K562 (cell line): ENCODE measurements around the gene FAM171A2. TPM values are rescaled to one million over a fixed set of nuclear protein-coding genes. Genes with fewer than 3 reads are reported as not detected.

ENCODE experiments used
- ATF7 ChIP-seq: fragments of 450-650 bp; IDR thresholded peaks from 2 replicates; pipeline ENCODE4 v1.7.1; 2014; ENCODE audit warnings: mild to moderate bottlenecking, moderate library complexity
- CCNT2 ChIP-seq: IDR thresholded peaks from 2 replicates; pipeline ENCODE4 v1.6.1; 2011; ENCODE audit warnings: borderline replicate concordance, low read depth, mild to moderate bottlenecking, moderate library complexity, mixed read lengths, low read length; ENCODE audit not compliant: insufficient read length; ENCODE audit errors: extremely low read depth
- EGR1 ChIP-seq: fragments of 450-650 bp; conservative IDR thresholded peaks from 2 replicates; pipeline ENCODE4 v1.6.1; 2017; ENCODE audit warnings: mild to moderate bottlenecking
- ESRRA ChIP-seq: fragments of 450-650 bp; IDR thresholded peaks from 2 replicates; pipeline ENCODE4 v1.6.1; 2014; ENCODE audit warnings: low read depth, mild to moderate bottlenecking, moderate library complexity, borderline replicate concordance
- KLF16 ChIP-seq: IDR thresholded peaks from 2 replicates; pipeline ENCODE4 v1.6.1; 2016; ENCODE audit warnings: antibody characterized with exemption
- NEUROD1 ChIP-seq: fragments of 150-350 bp; IDR thresholded peaks from 2 replicates; pipeline ENCODE4 v1.6.1; 2014; ENCODE audit warnings: borderline replicate concordance, low read length, low read depth; ENCODE audit not compliant: partially characterized antibody
- PCBP2 ChIP-seq: fragments of 200-400 bp; formaldehyde crosslinking; IDR thresholded peaks from 2 replicates; pipeline ENCODE4 v1.6.1; 2018; ENCODE audit warnings: low read length, low read depth, mild to moderate bottlenecking, moderate library complexity; ENCODE audit not compliant: poor library complexity, severe bottlenecking
- RCOR1 ChIP-seq, 2 experiments: IDR thresholded peaks; 2 replicates each; pipeline ENCODE4 v1.6.1; 2012; ENCODE audit warnings: low read depth in 2 of 2, low read length in 2 of 2, borderline replicate concordance in 1 of 2, improper control_type of control experiment in 1 of 2
- REST ChIP-seq, 2 experiments: fragments of 450-650 bp; formaldehyde crosslinking in 1 of 2; IDR thresholded peaks; 2 replicates each; pipeline versions ENCODE4 v1.4.0 to v1.6.1; 2014 to 2020; ENCODE audit warnings: mild to moderate bottlenecking in 2 of 2, borderline replicate concordance in 1 of 2, low read depth in 1 of 2
- RFX5 ChIP-seq: IDR thresholded peaks from 2 replicates; pipeline ENCODE4 v1.6.1; 2011; ENCODE audit warnings: low read depth, mild to moderate bottlenecking, improper control_type of control experiment, low read length
- THRA ChIP-seq: fragments of 450-650 bp; IDR thresholded peaks from 2 replicates; pipeline ENCODE4 v1.6.1; 2017; ENCODE audit warnings: mild to moderate bottlenecking, moderate library complexity
- TRIM24 ChIP-seq, 2 experiments: fragments of 450-650 bp; IDR thresholded peaks; 2 replicates each; pipeline ENCODE4 v1.6.1; 2016
- polyA plus RNA-seq, 8 experiments: library from polyadenylated mRNA; depleted of rRNA in 4 of 8; stranded (reverse) in 5 of 8; unstranded in 3 of 8; fragments of >200 nt; fragmentation: Nextera tagmentation in 2 of 8; fragmentation: Illumina TruSeq in 1 of 8; extraction: Ambion mirVana in 2 of 8; extraction: Trizol in 1 of 8; gene quantifications; 2 replicates each; pipeline versions ENCODE4 v1.2.1 to v1.2.3, GENCODE V29; 2011 to 2014; ENCODE audit warnings: inconsistent platforms in 1 of 8, missing spikeins in 1 of 8
- total RNA-seq, 7 experiments: library from RNA; depleted of rRNA in 6 of 7; stranded (reverse); fragments of >200 nt in 6 of 7; fragmentation: Illumina TruSeq in 2 of 7; extraction: Trizol in 2 of 7; gene quantifications; 2 replicates each; pipeline versions ENCODE4 v1.2.1 to v1.2.3, GENCODE V29; 2011 to 2021; ENCODE audit warnings: low replicate concordance in 1 of 7
- TF ChIP-seq, protein P1 (sequence below), 2 experiments: fragments of 450-650 bp; conservative IDR thresholded peaks; 2 replicates each; pipeline ENCODE4 v1.6.1; 2017; ENCODE audit warnings: mild to moderate bottlenecking in 2 of 2, moderate library complexity in 2 of 2
- TF ChIP-seq, protein P2 (sequence below): sonication (generic); formaldehyde crosslinking; IDR thresholded peaks from 2 replicates; pipeline ENCODE4 v1.9.0; 2022; ENCODE audit warnings: mild to moderate bottlenecking, missing genetic modification reagents

FAM171A2 gene
- total and polyA plus RNA-seq, 9 of the 15 experiments (the other 6 are each of a cell fraction or from before 2014, with no cell fraction given), result 0.10 to 10.2 (median 2.0) TPM; not detected in 1

GRCh38 chr17:44326861-44327444 is 36.7 kb downstream of the FAM171A2 start (continued):
- TF ChIP-seq REST (IDR thresholded peaks at IDR 0.05; ENCODE audit: borderline replicate concordance), result peak; percentile 85
- TF ChIP-seq REST (CRISPR knock-in tag; IDR thresholded peaks at IDR 0.05; ENCODE audit: low read depth), result no peak
- TF ChIP-seq RFX5, result no peak
- peak; percentile 30; the same call in 1 of the 2 replicates for TF ChIP-seq ESRRA
- TF ChIP-seq EGR1, result peak; percentile 60; the same call in 1 of the 2 replicates
- TF ChIP-seq THRA, result no peak
- no peak for TF ChIP-seq TRIM24 (IDR thresholded peaks at IDR 0.05)
- TF ChIP-seq RCOR1 (IDR thresholded peaks at IDR 0.05; ENCODE audit: borderline replicate concordance in 1 of 2, low read depth in 2 of 2, low read length in 2 of 2), result 0 out of 4 replicates have a peak, but pooled peaks of 1 of the 2 experiments have one; percentile 27
- TF ChIP-seq KLF16, result peak; percentile 16; the same call in 1 of the 2 replicates
- TF ChIP-seq NEUROD1, result peak; percentile 90
- peak; percentile 68 for TF ChIP-seq ATF7
- peak; percentile 93 for TF ChIP-seq CCNT2
- no peak for TF ChIP-seq PCBP2
- TF ChIP-seq, protein P1, sequence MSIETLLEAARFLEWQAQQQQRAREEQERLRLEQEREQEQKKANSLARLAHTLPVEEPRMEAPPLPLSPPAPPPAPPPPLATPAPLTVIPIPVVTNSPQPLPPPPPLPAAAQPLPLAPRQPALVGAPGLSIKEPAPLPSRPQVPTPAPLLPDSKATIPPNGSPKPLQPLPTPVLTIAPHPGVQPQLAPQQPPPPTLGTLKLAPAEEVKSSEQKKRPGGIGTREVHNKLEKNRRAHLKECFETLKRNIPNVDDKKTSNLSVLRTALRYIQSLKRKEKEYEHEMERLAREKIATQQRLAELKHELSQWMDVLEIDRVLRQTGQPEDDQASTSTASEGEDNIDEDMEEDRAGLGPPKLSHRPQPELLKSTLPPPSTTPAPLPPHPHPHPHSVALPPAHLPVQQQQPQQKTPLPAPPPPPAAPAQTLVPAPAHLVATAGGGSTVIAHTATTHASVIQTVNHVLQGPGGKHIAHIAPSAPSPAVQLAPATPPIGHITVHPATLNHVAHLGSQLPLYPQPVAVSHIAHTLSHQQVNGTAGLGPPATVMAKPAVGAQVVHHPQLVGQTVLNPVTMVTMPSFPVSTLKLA (conservative IDR thresholded peaks at IDR 0.05), result peak; percentile 99 to 100
- TF ChIP-seq, protein P2, sequence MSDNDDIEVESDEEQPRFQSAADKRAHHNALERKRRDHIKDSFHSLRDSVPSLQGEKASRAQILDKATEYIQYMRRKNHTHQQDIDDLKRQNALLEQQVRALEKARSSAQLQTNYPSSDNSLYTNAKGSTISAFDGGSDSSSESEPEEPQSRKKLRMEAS, result peak; percentile 97
